ENCODE measurements around the gene SH2D4B.

SH2D4B gene

GRCh38 chr10:80524190-80524909, 13.4 kb upstream of the SH2D4B start:
- Histone ChIP-seq H3K36me3 (ENCODE audit: insufficient read depth, low read length) (peaks cover 3% of the 10 kb centered on the region; the same call in 1 of the 2 replicates), H3K27ac (ENCODE audit: low read depth, low read length, poor library complexity, severe bottlenecking) (no peak overlapping the region), H3K9ac (ENCODE audit: low read length) (no peak overlapping the region), H3K27me3 (ENCODE audit: insufficient read depth, low read length) (no peaks in the 10 kb centered on the region), H3K4me3 (ENCODE audit: low read depth, low read length, poor library complexity, severe bottlenecking) (no peak overlapping the region), H3F3A (ENCODE audit: insufficient read depth, low read length) (no peaks in the 10 kb centered on the region), H3K4me1 (ENCODE audit: insufficient read depth, low read length, severe bottlenecking) (no peaks in the 10 kb centered on the region), H4K20me1 (ENCODE audit: insufficient read depth, low read length) (no peaks in the 10 kb centered on the region), H3K4me2 (ENCODE audit: low read length) (no peak overlapping the region), H3K79me2 (ENCODE audit: insufficient read depth, low read length) (no peaks in the 10 kb centered on the region), H3K9me2 (ENCODE audit: low read depth, low read length) (no peaks in the 10 kb centered on the region), H3K9me3 (ENCODE audit: low read length) (no peaks in the 10 kb centered on the region), H2AFZ (ENCODE audit: low read length) (no peak overlapping the region)
- no peak for TF ChIP-seq CTCF (IDR thresholded peaks at IDR 0.05; ENCODE audit: low read length)
- TF ChIP-seq EZH2 (IDR thresholded peaks at IDR 0.05; ENCODE audit: borderline replicate concordance, low read length), result no peak

- Histone ChIP-seq H3K4me1 (ENCODE audit: insufficient read depth, low read length, severe bottlenecking) (no peaks in the 10 kb centered on the region), H3K9ac (ENCODE audit: low read length) (no peak overlapping the region), H3K4me3 (ENCODE audit: low read depth, low read length, poor library complexity, severe bottlenecking) (no peak overlapping the region)
Observed at GRCh38 chr10:80526218-80526617, 11.5 kb upstream of the SH2D4B start.

DNA sequence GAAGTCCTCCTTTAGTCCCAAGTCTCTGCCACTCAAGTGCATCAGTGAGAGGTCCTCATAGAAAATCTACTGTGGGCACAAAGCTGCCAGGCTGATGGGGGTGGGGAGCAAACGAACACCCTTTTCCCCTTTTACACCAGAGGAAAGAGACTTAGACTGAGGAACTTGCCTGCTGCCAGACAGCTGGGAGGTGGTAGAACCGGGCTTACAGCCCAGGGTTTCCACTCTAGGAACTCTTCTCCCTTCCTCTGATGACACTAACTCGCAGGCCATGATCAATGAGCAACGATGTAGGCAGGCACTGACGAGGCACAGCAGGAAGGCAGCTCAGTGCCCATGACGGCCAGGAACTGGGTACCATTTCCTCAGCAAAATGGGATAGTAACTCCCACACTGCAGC, 11.0 kb upstream of the SH2D4B start:
- H4K20me1 ChIP-seq (ENCODE audit: insufficient read depth, low read length), result no peaks in the 10 kb centered on the region
- H3K4me3 ChIP-seq (ENCODE audit: low read depth, low read length, poor library complexity, severe bottlenecking), result no peak overlapping the region
- no peaks in the 10 kb centered on the region for H3K79me2 ChIP-seq (ENCODE audit: insufficient read depth, low read length)
- H3K9me2 ChIP-seq (ENCODE audit: low read depth, low read length), result no peaks in the 10 kb centered on the region
- no peaks in the 10 kb centered on the region for H3K9me3 ChIP-seq (ENCODE audit: low read length)
- no peak overlapping the region for H3K27ac ChIP-seq (ENCODE audit: low read depth, low read length, poor library complexity, severe bottlenecking)
- no peak overlapping the region for H2AFZ ChIP-seq (ENCODE audit: low read length)
- H3K36me3 ChIP-seq (ENCODE audit: insufficient read depth, low read length), result no peaks in the 10 kb centered on the region
- no peaks in the 10 kb centered on the region for H3F3A ChIP-seq (ENCODE audit: insufficient read depth, low read length)
- H3K4me1 ChIP-seq (ENCODE audit: insufficient read depth, low read length, severe bottlenecking), result no peaks in the 10 kb centered on the region
- TF ChIP-seq CTCF (IDR thresholded peaks at IDR 0.05; ENCODE audit: low read length), result no peak
- TF ChIP-seq EZH2 (IDR thresholded peaks at IDR 0.05; ENCODE audit: borderline replicate concordance, low read length), result no peak
- H3K27me3 ChIP-seq (ENCODE audit: insufficient read depth, low read length), result no peaks in the 10 kb centered on the region
- H3K9ac ChIP-seq (ENCODE audit: low read length), result no peak overlapping the region
- no peak overlapping the region for H3K4me2 ChIP-seq (ENCODE audit: low read length)

More at GRCh38 chr10:80526218-80526617, 11.5 kb upstream of the SH2D4B start:
- no peak for TF ChIP-seq CTCF (IDR thresholded peaks at IDR 0.05; ENCODE audit: low read length)
- TF ChIP-seq EZH2 (IDR thresholded peaks at IDR 0.05; ENCODE audit: borderline replicate concordance, low read length), result no peak
- no peak overlapping the region for H2AFZ ChIP-seq (ENCODE audit: low read length)
- H3K9me3 ChIP-seq (ENCODE audit: low read length), result no peaks in the 10 kb centered on the region
- H3K4me2 ChIP-seq (ENCODE audit: low read length), result no peak overlapping the region
- no peaks in the 10 kb centered on the region for H3K79me2 ChIP-seq (ENCODE audit: insufficient read depth, low read length)
- H4K20me1 ChIP-seq (ENCODE audit: insufficient read depth, low read length), result no peaks in the 10 kb centered on the region
- H3K27me3 ChIP-seq (ENCODE audit: insufficient read depth, low read length), result no peaks in the 10 kb centered on the region
- H3K9me2 ChIP-seq (ENCODE audit: low read depth, low read length), result no peaks in the 10 kb centered on the region
- no peak overlapping the region for H3K27ac ChIP-seq (ENCODE audit: low read depth, low read length, poor library complexity, severe bottlenecking)
- no peaks in the 10 kb centered on the region for H3K36me3 ChIP-seq (ENCODE audit: insufficient read depth, low read length)
- no peaks in the 10 kb centered on the region for H3F3A ChIP-seq (ENCODE audit: insufficient read depth, low read length)

Data from OCI-LY1 (cell line).